Stomach (tissue), 9 donors: ENCODE measurements around the gene KRTAP10-10. TPM values are rescaled to one million over a fixed set of nuclear protein-coding genes. Genes with fewer than 3 reads are reported as not detected.
"Not testable (repeated sequence)": the region's sequence is repeated elsewhere in the genome, so short reads cannot be mapped to it uniquely, and the experiment has no call there.

Source experiments
- DNase-seq, 2 donors: peaks; one replicate each; pipeline versions ENCODE4 v3.0.0 to v3.0.0-alpha.2; 2013 to 2019
- H3K27ac ChIP-seq, 5 donors: fragments of 200-600 bp in 4 of 5; sonication (generic) in 4 of 5; one replicate each; pipeline ENCODE4 v1.5.1; 2013 to 2019; ENCODE audit warnings: mild to moderate bottlenecking in 1 of 5, moderate library complexity in 1 of 5
- H3K27me3 ChIP-seq, 3 donors: fragments of 200-600 bp; sonication (generic); one replicate each; pipeline ENCODE4 v1.5.1; 2017 to 2019; ENCODE audit warnings: mixed run types in 1 of 3
- H3K36me3 ChIP-seq, 4 donors: fragments of 200-600 bp; sonication (generic); 1 replicate in 3 of 4; 2 replicates in 1 of 4; pipeline ENCODE4 v1.5.1; 2016 to 2019
- H3K4me1 ChIP-seq, 4 donors: fragments of 200-600 bp; sonication (generic); one replicate each; pipeline ENCODE4 v1.5.1; 2016 to 2019
- H3K4me3 ChIP-seq, 4 donors: fragments of 200-600 bp; sonication (generic) in 3 of 4; one replicate each; pipeline ENCODE4 v1.5.1; 2016 to 2019; ENCODE audit warnings: mild to moderate bottlenecking in 1 of 4
- H3K9me3 ChIP-seq, 4 donors: fragments of 200-600 bp; sonication (generic); one replicate each; pipeline ENCODE4 v1.5.1; 2016 to 2019
- CTCF ChIP-seq, 7 experiments: fragments of 450-650 bp in 4 of 7; fragments of 200-600 bp in 3 of 7; sonication (generic) in 3 of 7; IDR thresholded peaks; one replicate each; pipeline ENCODE4 v1.5.1; 2016 to 2019; ENCODE audit warnings: antibody characterized with exemption in 7 of 7, control low read depth in 2 of 7, mild to moderate bottlenecking in 1 of 7
- EP300 ChIP-seq: sonication (generic); formaldehyde crosslinking; IDR thresholded peaks from one replicate; pipeline ENCODE4 v1.6.1; 2017; ENCODE audit warnings: antibody characterized with exemption
- POLR2A ChIP-seq, 4 donors: fragments of 450-650 bp; IDR thresholded peaks; one replicate each; pipeline ENCODE4 v1.6.1; 2016; ENCODE audit warnings: antibody characterized with exemption in 4 of 4, control low read depth in 2 of 4, mild to moderate bottlenecking in 1 of 4, moderate library complexity in 1 of 4
- POLR2AphosphoS5 ChIP-seq, 3 donors: sonication (generic); formaldehyde crosslinking; IDR thresholded peaks; one replicate each; pipeline ENCODE4 v1.6.1; 2016; ENCODE audit warnings: antibody characterized with exemption in 3 of 3
- WGBS, 5 donors: extraction: QIAGEN DNeasy Blood & Tissue Kit in 3 of 5; methylation state at CpG; one replicate each; pipeline versions ENCODE4 v1.1.5 to v1.1.7; 2013 to 2018; 5-methylcytosine and 5-hydroxymethylcytosine counted together
- intact Hi-C: fragments of 100-400 bp; cut with DNase I; formaldehyde crosslinking; loops from one replicate; pipeline ENCODE4 v1.15.1; 2023; ENCODE audit warnings: low total_unique reads
- polyA plus RNA-seq, 3 donors: library from polyadenylated mRNA; stranded (reverse); fragments of 200-250 nt; gene quantifications; one replicate each; pipeline ENCODE4 v1.2.3, GENCODE V29; 2013
- total RNA-seq, 5 donors: library from RNA; depleted of rRNA; stranded (reverse); fragments of >200 nt; gene quantifications; one replicate each; pipeline versions ENCODE4 v1.1.0 to v1.2.3, GENCODE V29; 2014 to 2016
- donor health status: healthy with polysubstance abuse.
- donor health status: Bipolar disorder and iron deficiency.
- donor health status: healthy.

Gene KRTAP10-10
- total and polyA plus RNA-seq, 8 donors = not detected

GRCh38 chr21:44658913-44659595, 21.9 kb downstream of the KRTAP10-10 start:
- 40 to 62% (median 44%) methylated on average over 9 to 11 of the region's 11 CpGs for WGBS, 5 donors
- Histone ChIP-seq H3K27ac (no peak overlapping the region), H3K9me3 (peaks cover 0 to 22% (median 11%) of the 10 kb centered on the region in 4 donors), H3K36me3 (no peaks in the 10 kb centered on the region), H3K4me1 (no peaks in the 10 kb centered on the region), H3K4me3 (no peak overlapping the region), H3K27me3 (peaks cover 0 to 28% (median 10%) of the 10 kb centered on the region in 3 donors)
- no peak for TF ChIP-seq EP300
- TF ChIP-seq POLR2A (IDR thresholded peaks at IDR 0.05) = no peak
- no peak for TF ChIP-seq CTCF (IDR thresholded peaks at IDR 0.05)
- TF ChIP-seq POLR2AphosphoS5 (IDR thresholded peaks at IDR 0.05) = no peak
- no peak for DNase-seq
- intact Hi-C loops = no loop called here

GRCh38 chr21:44661567-44661966, 24.4 kb downstream of the KRTAP10-10 start:
- DNase-seq, intact Hi-C loops, H3K36me3 ChIP-seq, H3K4me1 ChIP-seq, H3K27ac ChIP-seq, H3K4me3 ChIP-seq: not testable (repeated sequence)
- WGBS, 5 donors = 41 to 56% (median 51%) methylated on average over 7 of the region's 7 CpGs
- Histone ChIP-seq H3K27me3 (peaks cover 0 to 28% (median 9%) of the 10 kb centered on the region in 3 donors), H3K9me3 (peaks cover 0 to 15% (median 9%) of the 10 kb centered on the region in 4 donors)

DNA sequence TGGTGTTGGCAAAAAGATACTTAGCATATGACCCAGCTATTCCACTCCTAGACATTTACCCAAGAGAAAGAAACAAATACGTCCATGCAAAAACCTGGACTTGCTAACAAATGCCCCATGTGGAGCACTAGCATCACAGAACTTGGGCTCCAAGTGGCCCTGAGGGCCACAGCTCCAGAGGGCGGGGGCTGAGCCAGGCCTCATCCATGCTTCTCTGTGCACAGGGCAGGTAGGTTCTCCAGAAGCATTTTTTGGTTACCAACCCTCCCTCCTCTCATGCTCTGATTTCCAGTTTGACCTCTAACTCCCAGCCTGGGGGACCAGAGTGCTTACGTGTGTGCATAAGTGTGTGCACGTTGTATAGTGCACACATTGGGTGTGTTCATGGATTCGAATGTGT, 27.5 kb downstream of the KRTAP10-10 start:
- 82 to 91% (median 86%) methylated on average over 5 of the region's 5 CpGs for WGBS, 5 donors
- Histone ChIP-seq H3K36me3 (no peaks in the 10 kb centered on the region), H3K4me1 (no peaks in the 10 kb centered on the region), H3K27me3 (peaks cover 0 to 23% (median 11%) of the 10 kb centered on the region in 3 donors), H3K27ac (no peak overlapping the region), H3K4me3 (no peak overlapping the region), H3K9me3 (peaks cover 0 to 11% (median 2%) of the 10 kb centered on the region in 4 donors)
- TF ChIP-seq POLR2A (IDR thresholded peaks at IDR 0.05) (no peak), EP300 (no peak), CTCF (IDR thresholded peaks at IDR 0.05) (no peak), POLR2AphosphoS5 (IDR thresholded peaks at IDR 0.05) (no peak)
- no peak for DNase-seq
- intact Hi-C loops = no loop called here

GRCh38 chr21:44666401-44667320, 29.5 kb downstream of the KRTAP10-10 start, which contains the start of gene KRTAP12-2:
TSS of gene KRTAP12-2 (minus strand) at chr21:44666927. CDS start at chr21:44666886, 41 bp downstream.
- Histone ChIP-seq H3K27ac (no peak within 1 kb of the TSS), H3K27me3 (peaks cover 0 to 24% (median 12%) of the 10 kb centered on the region in 3 donors), H3K4me1 (no peaks in the 10 kb centered on the region), H3K36me3 (no peaks in the 10 kb centered on the region), H3K9me3 (peaks cover 5 to 28% (median 19%) of the 10 kb centered on the region in 4 donors), H3K4me3 (no peak within 1 kb of the TSS)
- DNase-seq = no peak
- TF ChIP-seq POLR2A (IDR thresholded peaks at IDR 0.05) = no peak
- TF ChIP-seq POLR2AphosphoS5 (IDR thresholded peaks at IDR 0.05) = no peak
- TF ChIP-seq EP300 = no peak
- TF ChIP-seq CTCF (IDR thresholded peaks at IDR 0.05) = no peak
- 34 to 73% (median 66%) methylated on average over 4 to 19 of the region's 19 CpGs for WGBS, 5 donors
- intact Hi-C loops = no loop called here
